PC-3 (cell line): Measurements from ENCODE around the gene CEP120. TPM values are rescaled to one million over a fixed set of nuclear protein-coding genes. Genes with fewer than 3 reads are reported as not detected.
"Not testable (repeated sequence)": the region's sequence is repeated elsewhere in the genome, so short reads cannot be mapped to it uniquely, and the experiment has no call there.

Source experiments
- ATAC-seq: fragments of 200-7000 bp; cut with Tn5 transposase; 2 replicates; pipeline ENCODE4 v1.9.1; 2020; ENCODE audit warnings: mild to moderate bottlenecking, moderate library complexity
- BruUV-seq: library from RNA; stranded (reverse); fragments of 400-500 nt; replicated peaks from 2 replicates; lab custom pipeline; 2021; lab: Mats Ljungman, UMichigan
- CTCF ChIA-PET: fragments of 300-600 bp; sonication (Branson Sonifier 250); formaldehyde crosslinking; loops from one replicate; lab custom pipeline; 2022; ENCODE audit warnings: antibody characterized with exemption; lab: Charles Lee
- POLR2A ChIA-PET: fragments of 300-600 bp; sonication (Branson Sonifier 250); formaldehyde crosslinking; loops from one replicate; lab custom pipeline; 2022; ENCODE audit warnings: antibody characterized with exemption; ENCODE audit not compliant: unreplicated experiment; lab: Charles Lee
- DNase-seq: peaks from one replicate; pipeline ENCODE4 v3.0.0-alpha.2; 2015
- H2AFZ ChIP-seq: fragments of 300-600 bp; sonication (generic); 2 replicates; pipeline ENCODE4 v1.6.0; 2016; ENCODE audit warnings: antibody characterized with exemption, low read length
- H3F3A ChIP-seq: fragments of 300-600 bp; sonication (generic); one replicate; pipeline ENCODE4 v1.6.0; 2017; ENCODE audit warnings: antibody characterized with exemption, low read length, control low read depth, mild to moderate bottlenecking; ENCODE audit not compliant: unreplicated experiment
- H3K27ac ChIP-seq: fragments of 300-600 bp; sonication (generic); 2 replicates; pipeline ENCODE4 v1.5.1; 2016; ENCODE audit warnings: mild to moderate bottlenecking, low read length
- H3K27me3 ChIP-seq: fragments of 300-600 bp; sonication (generic); 2 replicates; pipeline ENCODE4 v1.6.1; 2016; ENCODE audit warnings: low read length, mixed read lengths
- H3K36me3 ChIP-seq: fragments of 300-600 bp; sonication (generic); 2 replicates; pipeline ENCODE4 v1.6.1; 2016; ENCODE audit warnings: low read depth, mixed run types, low read length, mixed read lengths
- H3K4me1 ChIP-seq: fragments of 300-600 bp; sonication (generic); 2 replicates; pipeline ENCODE4 v1.5.1; 2016; ENCODE audit warnings: low read length; ENCODE audit not compliant: insufficient read depth
- H3K4me2 ChIP-seq: fragments of 300-600 bp; sonication (generic); 2 replicates; pipeline ENCODE4 v1.6.0; 2016; ENCODE audit warnings: low read length
- H3K4me3 ChIP-seq: fragments of 300-600 bp; sonication (generic); 2 replicates; pipeline ENCODE4 v1.5.1; 2016; ENCODE audit warnings: mild to moderate bottlenecking, low read length, mixed read lengths
- H3K79me2 ChIP-seq: fragments of 300-600 bp; sonication (generic); 2 replicates; pipeline ENCODE4 v1.6.1; 2017; ENCODE audit warnings: low read length, mixed read lengths
- H3K9ac ChIP-seq: fragments of 300-600 bp; sonication (generic); 2 replicates; pipeline ENCODE4 v1.6.0; 2016; ENCODE audit warnings: mild to moderate bottlenecking, low read length
- H3K9me2 ChIP-seq: fragments of 300-600 bp; sonication (generic); replicated peaks from 2 replicates; pipeline ENCODE4 v1.6.1; 2016; ENCODE audit warnings: mixed run types, low read length, mixed read lengths
- H3K9me3 ChIP-seq: fragments of 300-600 bp; sonication (generic); 2 replicates; pipeline ENCODE4 v1.6.1; 2016; ENCODE audit warnings: low read length, mixed read lengths
- H4K20me1 ChIP-seq: fragments of 300-600 bp; sonication (generic); 2 replicates; pipeline ENCODE4 v1.6.1; 2016; ENCODE audit warnings: low read length, mixed read lengths
- CTCF ChIP-seq: fragments of 300-600 bp; sonication (generic); conservative IDR thresholded peaks from 2 replicates; pipeline ENCODE4 v1.5.1; 2017; ENCODE audit warnings: antibody characterized with exemption, low read depth, mild to moderate bottlenecking, low read length
- EZH2 ChIP-seq: fragments of 300-600 bp; sonication (generic); IDR thresholded peaks from one replicate; pipeline ENCODE4 v1.6.1; 2017; ENCODE audit warnings: antibody characterized with exemption, mild to moderate bottlenecking, low read length; ENCODE audit not compliant: unreplicated experiment
- EZH2phosphoT487 ChIP-seq: fragments of 300-600 bp; sonication (generic); IDR thresholded peaks from 2 replicates; pipeline ENCODE4 v1.6.1; 2018; ENCODE audit warnings: mild to moderate bottlenecking, antibody characterized with exemption, low read length, borderline replicate concordance
- intact Hi-C: fragments of 100-400 bp; cut with micrococcal nuclease; formaldehyde crosslinking; loops from 2 replicates; pipeline ENCODE4 v1.9.0; 2023
- total RNA-seq: library from RNA; depleted of rRNA; stranded (reverse); fragments of >200 nt; gene quantifications from 2 replicates; pipeline ENCODE4 v1.2.3, GENCODE V29; 2014

The CEP120 gene
- total RNA-seq, 1 experiment from 2014 or later, result 11.5 TPM

DNA sequence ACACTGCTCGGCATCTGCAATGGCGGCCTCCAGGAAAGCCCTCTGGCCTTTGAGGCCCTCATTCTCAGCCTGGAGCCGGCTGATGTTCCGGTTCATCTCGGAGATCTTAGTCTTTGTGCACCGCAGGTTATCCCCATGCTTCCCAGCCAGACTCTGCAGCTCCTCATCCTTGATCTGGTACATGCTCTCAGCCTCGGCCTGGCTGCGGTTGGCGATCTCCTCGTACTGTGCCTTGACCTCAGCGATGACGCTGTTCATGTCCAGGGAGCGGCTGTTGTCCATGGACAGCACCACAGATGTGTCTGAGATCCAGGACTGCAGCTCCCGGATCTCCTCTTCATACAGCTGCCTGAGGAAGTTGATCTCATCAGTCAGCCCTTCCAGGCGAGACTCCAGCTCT is 21.9 kb downstream of the CEP120 start:
- Histone ChIP-seq H3K4me1 (no peaks in the 10 kb centered on the region), H3K4me2 (no peak overlapping the region), H3K9ac (no peak overlapping the region), H3K27me3 (no peaks in the 10 kb centered on the region), H3K9me2 (no peaks in the 10 kb centered on the region), H3F3A (no peaks in the 10 kb centered on the region), H3K4me3 (no peak overlapping the region), H3K79me2 (no peaks in the 10 kb centered on the region), H3K36me3 (peaks cover 10% of the 10 kb centered on the region), H4K20me1 (no peaks in the 10 kb centered on the region), H3K27ac (no peak overlapping the region), H3K9me3 (no peaks in the 10 kb centered on the region), H2AFZ (no peak overlapping the region)
- no peak for DNase-seq
- ChIA-PET CTCF (no interaction called here), POLR2A (no interaction called here)
- TF ChIP-seq CTCF (no peak), EZH2 (no peak), EZH2phosphoT487 (no peak)
- BruUV-seq, result no TSS peak
- intact Hi-C loops, result no loop called here
- no peak for ATAC-seq

DNA sequence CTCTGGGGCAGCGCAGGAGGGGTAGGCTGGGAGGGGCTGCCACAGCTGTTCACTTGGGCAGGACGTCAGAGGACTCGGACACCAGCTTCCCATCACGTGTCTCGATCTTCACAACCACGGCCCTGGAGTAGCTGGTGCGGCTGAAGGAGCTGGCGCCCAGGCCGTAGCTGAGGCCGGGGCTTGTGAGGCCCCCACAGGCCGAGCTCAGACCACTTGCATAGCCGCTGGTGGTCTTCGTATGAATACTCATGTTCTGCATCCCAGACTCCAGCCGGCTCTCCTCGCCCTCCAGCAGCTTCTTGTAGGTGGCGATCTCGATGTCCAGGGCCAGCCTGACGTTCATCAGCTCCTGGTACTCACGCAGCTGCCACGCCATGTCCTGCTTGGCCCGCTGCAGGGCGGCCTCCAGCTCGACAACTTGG is 22.3 kb downstream of the CEP120 start:
- H3K9me2 ChIP-seq, intact Hi-C loops, ATAC-seq, H3K4me2 ChIP-seq, CTCF ChIA-PET, H3K27ac ChIP-seq, H3K79me2 ChIP-seq, DNase-seq, H2AFZ ChIP-seq, H3F3A ChIP-seq, BruUV-seq, H3K36me3 ChIP-seq, H3K9me3 ChIP-seq, H3K27me3 ChIP-seq, H4K20me1 ChIP-seq, H3K9ac ChIP-seq, H3K4me3 ChIP-seq, H3K4me1 ChIP-seq, POLR2A ChIA-PET: not testable (repeated sequence)

DNA sequence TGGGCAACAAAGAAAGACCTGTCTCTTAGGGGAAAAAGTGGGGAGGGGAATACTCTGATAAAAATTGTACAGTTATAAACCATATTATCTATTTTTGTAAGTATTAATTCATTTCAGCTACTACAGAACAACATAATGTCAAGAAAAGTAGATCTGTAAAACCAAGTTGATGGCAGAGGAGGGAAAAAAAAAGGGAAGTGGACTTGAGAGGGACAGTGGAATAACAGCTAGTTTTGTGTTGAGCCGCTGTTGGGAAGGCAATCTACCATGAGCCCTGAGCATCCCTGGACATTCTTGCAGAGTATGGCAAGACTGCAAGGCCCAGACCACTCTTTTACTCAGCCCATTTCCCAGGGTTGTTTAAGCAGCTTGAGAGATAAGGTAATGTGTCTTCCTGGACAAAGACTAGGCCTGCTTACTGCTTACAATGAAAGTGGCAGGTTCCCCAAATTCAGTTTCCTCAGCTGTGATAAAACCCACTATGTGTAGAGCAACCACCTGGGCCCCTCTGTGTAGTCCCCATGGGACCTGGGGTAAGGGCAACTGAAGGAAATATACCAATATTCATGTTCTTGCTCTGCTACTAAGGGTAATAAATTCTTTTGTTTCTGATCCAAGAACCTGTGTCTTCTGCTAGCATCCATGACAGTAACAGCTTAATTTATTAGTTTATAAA is 25.0 kb downstream of the CEP120 start:
- H3K9ac ChIP-seq, result no peak overlapping the region
- POLR2A ChIA-PET, result no interaction called here
- intact Hi-C loops, result no loop called here

More for the DNA sequence above, 25.0 kb downstream of the CEP120 start:
- Histone ChIP-seq H3K4me3 (no peak overlapping the region), H3K27me3 (no peaks in the 10 kb centered on the region), H3K9me2 (no peaks in the 10 kb centered on the region), H3K9me3 (no peaks in the 10 kb centered on the region), H4K20me1 (no peaks in the 10 kb centered on the region), H3K79me2 (no peaks in the 10 kb centered on the region), H3K27ac (no peak overlapping the region), H2AFZ (no peak overlapping the region), H3K36me3 (peaks cover 10% of the 10 kb centered on the region), H3F3A (no peaks in the 10 kb centered on the region), H3K4me1 (no peaks in the 10 kb centered on the region), H3K4me2 (no peak overlapping the region)
- DNase-seq (no peak), ATAC-seq (no peak)
- TF ChIP-seq CTCF, result no peak
- no peak for TF ChIP-seq EZH2
- no peak for TF ChIP-seq EZH2phosphoT487
- CTCF ChIA-PET, result no interaction called here
- no TSS peak for BruUV-seq
